Esophagus muscularis mucosa (tissue), 3 donors: ENCODE results near the gene SNUPN.

Experiments
- POLR2A ChIP-seq: fragments of 450-650 bp; IDR thresholded peaks from one replicate; pipeline ENCODE4 v1.6.1; 2017; ENCODE audit warnings: antibody characterized with exemption, moderate library complexity, mild to moderate bottlenecking, low read depth
- POLR2AphosphoS5 ChIP-seq, 2 donors: sonication (generic); formaldehyde crosslinking; IDR thresholded peaks; one replicate each; pipeline ENCODE4 v1.6.1; 2017; ENCODE audit warnings: antibody characterized with exemption in 2 of 2
- TF ChIP-seq, protein P1 (sequence below), 3 experiments: fragments of 200-600 bp in 2 of 3; fragments of 450-650 bp in 1 of 3; sonication (generic) in 2 of 3; IDR thresholded peaks; one replicate each; pipeline ENCODE4 v1.5.1; 2017 to 2019; ENCODE audit warnings: antibody characterized with exemption in 3 of 3, mild to moderate bottlenecking in 2 of 3, moderate library complexity in 1 of 3

DNA sequence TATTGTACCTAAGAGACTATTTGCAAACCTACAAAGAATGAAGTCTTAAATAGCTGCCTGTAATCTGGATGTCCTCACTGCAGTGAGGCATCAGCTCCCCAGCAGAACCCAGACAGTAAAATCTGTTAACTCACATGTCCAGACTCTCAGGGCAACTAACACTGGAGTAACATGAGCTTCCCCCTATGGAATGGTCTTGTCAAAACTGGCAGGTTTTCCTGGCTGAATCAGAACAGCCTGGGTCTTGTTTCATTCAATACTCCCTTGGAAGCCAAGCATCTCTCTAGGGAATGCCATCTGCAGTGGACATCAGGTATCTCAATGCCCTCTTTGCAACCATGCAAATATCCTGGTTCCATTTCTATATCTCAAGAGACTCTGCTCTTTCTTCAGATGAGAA, 70.8 kb downstream of the SNUPN start:
- TF ChIP-seq POLR2A (no peak), POLR2AphosphoS5 (IDR thresholded peaks at IDR 0.05) (no peak)
- TF ChIP-seq, protein P1, sequence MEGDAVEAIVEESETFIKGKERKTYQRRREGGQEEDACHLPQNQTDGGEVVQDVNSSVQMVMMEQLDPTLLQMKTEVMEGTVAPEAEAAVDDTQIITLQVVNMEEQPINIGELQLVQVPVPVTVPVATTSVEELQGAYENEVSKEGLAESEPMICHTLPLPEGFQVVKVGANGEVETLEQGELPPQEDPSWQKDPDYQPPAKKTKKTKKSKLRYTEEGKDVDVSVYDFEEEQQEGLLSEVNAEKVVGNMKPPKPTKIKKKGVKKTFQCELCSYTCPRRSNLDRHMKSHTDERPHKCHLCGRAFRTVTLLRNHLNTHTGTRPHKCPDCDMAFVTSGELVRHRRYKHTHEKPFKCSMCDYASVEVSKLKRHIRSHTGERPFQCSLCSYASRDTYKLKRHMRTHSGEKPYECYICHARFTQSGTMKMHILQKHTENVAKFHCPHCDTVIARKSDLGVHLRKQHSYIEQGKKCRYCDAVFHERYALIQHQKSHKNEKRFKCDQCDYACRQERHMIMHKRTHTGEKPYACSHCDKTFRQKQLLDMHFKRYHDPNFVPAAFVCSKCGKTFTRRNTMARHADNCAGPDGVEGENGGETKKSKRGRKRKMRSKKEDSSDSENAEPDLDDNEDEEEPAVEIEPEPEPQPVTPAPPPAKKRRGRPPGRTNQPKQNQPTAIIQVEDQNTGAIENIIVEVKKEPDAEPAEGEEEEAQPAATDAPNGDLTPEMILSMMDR (IDR thresholded peaks at IDR 0.05) = no peak
